Effector memory CD8-positive, alpha-beta T cell (primary cell): ENCODE measurements around the gene STRN.
"Not testable (repeated sequence)": the region's sequence is repeated elsewhere in the genome, so short reads cannot be mapped to it uniquely, and the experiment has no call there.

Experiments
- ATAC-seq: fragments of 150-1000 bp; cut with Tn5 transposase; replicated peaks from 2 replicates; pipeline ENCODE4 v1.10.0; 2021; ENCODE audit warnings: mild to moderate bottlenecking, moderate library complexity
- DNase-seq, 3 experiments: peaks; one replicate each; pipeline ENCODE4 v3.0.0; 2021
- H3K27ac Mint-ChIP-seq, 2 donors: one replicate each; pipeline ENCODE4 v1.8.0; 2022; ENCODE audit warnings: mild to moderate bottlenecking in 2 of 2, mixed read lengths in 2 of 2, moderate library complexity in 2 of 2
- H3K27me3 Mint-ChIP-seq, 2 donors: one replicate each; pipeline ENCODE4 v1.8.0; 2022; ENCODE audit warnings: mixed read lengths in 2 of 2
- H3K36me3 Mint-ChIP-seq: one replicate; pipeline ENCODE4 v1.8.0; 2022; ENCODE audit warnings: mild to moderate bottlenecking, moderate library complexity, mixed read lengths; ENCODE audit not compliant: insufficient read depth
- H3K4me1 Mint-ChIP-seq, 2 donors: one replicate each; pipeline ENCODE4 v1.8.0; 2022; ENCODE audit warnings: low read depth in 2 of 2, mixed read lengths in 2 of 2
- H3K4me3 Mint-ChIP-seq, 2 donors: one replicate each; pipeline ENCODE4 v1.8.0; 2022; ENCODE audit warnings: mild to moderate bottlenecking in 2 of 2, mixed read lengths in 2 of 2, moderate library complexity in 2 of 2
- H3K9me3 Mint-ChIP-seq, 2 donors: one replicate each; pipeline ENCODE4 v1.8.0; 2022; ENCODE audit warnings: mixed read lengths in 2 of 2

The STRN gene

GRCh38 chr2:36831185-36831584, 135.2 kb downstream of the STRN start:
- DNase-seq (no peak), ATAC-seq (no peak)
- Mint-ChIP-seq H3K4me1 (peaks cover 3 to 6% of the 10 kb centered on the region in 2 donors), H3K36me3 (no peaks in the 10 kb centered on the region), H3K27ac (no peak overlapping the region), H3K9me3 (no peaks in the 10 kb centered on the region), H3K4me3 (no peak overlapping the region), H3K27me3 (no peaks in the 10 kb centered on the region)

- H3K36me3 Mint-ChIP-seq, H3K4me3 Mint-ChIP-seq, H3K4me1 Mint-ChIP-seq, H3K27ac Mint-ChIP-seq, H3K27me3 Mint-ChIP-seq, DNase-seq, H3K9me3 Mint-ChIP-seq, ATAC-seq: not testable (repeated sequence)
Measured at GRCh38 chr2:36824683-36825082, 141.7 kb downstream of the STRN start.

- Mint-ChIP-seq H3K9me3 (no peaks in the 10 kb centered on the region), H3K4me3 (no peak overlapping the region), H3K27ac (no peak overlapping the region), H3K4me1 (no peaks in the 10 kb centered on the region), H3K27me3 (peaks cover 0 to 9% of the 10 kb centered on the region in 2 donors), H3K36me3 (no peaks in the 10 kb centered on the region)
- DNase-seq (no peak), ATAC-seq (no peak)
Measured at GRCh38 chr2:36824273-36824672, 142.1 kb downstream of the STRN start.

GRCh38 chr2:36823862-36824261, 142.5 kb downstream of the STRN start:
- Mint-ChIP-seq H3K36me3 (no peaks in the 10 kb centered on the region), H3K4me3 (no peak overlapping the region), H3K4me1 (no peaks in the 10 kb centered on the region), H3K27me3 (peaks cover 0 to 9% of the 10 kb centered on the region in 2 donors), H3K27ac (no peak overlapping the region), H3K9me3 (no peaks in the 10 kb centered on the region)
- DNase-seq (no peak), ATAC-seq (no peak)

DNA sequence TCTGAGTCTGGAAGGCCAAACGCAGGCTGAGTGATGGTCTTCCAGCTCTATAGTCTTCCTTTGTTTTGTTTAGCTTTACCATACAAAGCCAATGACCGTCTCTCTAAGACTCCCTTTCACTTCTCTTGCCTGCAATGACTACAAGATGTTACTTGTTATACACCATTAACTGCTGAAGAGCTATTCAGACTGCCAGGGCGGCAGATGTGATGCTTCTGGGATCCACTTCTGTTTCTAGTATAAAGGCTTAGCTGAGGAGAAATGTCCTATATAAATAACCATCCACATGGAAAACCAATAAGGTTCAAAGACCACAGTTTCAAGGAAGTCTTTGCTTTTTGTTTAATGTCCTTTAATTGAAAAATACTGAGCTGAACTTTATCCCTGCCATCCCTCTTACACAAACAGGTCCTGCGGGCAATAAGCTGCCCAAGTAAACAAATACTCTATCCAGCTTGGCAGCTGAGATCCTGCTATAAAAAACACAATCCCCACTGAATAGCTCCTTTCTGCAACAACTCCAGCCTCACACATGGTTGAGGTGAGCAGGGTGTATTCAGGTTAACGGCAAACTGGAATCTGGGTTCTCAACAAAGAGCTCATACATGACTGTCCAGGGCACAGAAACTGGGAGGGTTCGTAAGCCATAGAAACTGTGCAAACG, 145.3 kb downstream of the STRN start:
- DNase-seq (no peak), ATAC-seq (no peak)
- no peak overlapping the region for H3K27ac Mint-ChIP-seq
- no peaks in the 10 kb centered on the region for H3K9me3 Mint-ChIP-seq
- no peaks in the 10 kb centered on the region for H3K36me3 Mint-ChIP-seq
- peaks cover 0 to 9% of the 10 kb centered on the region in 2 donors for H3K27me3 Mint-ChIP-seq
- no peak overlapping the region for H3K4me3 Mint-ChIP-seq
- H3K4me1 Mint-ChIP-seq = peaks cover 0 to 4% of the 10 kb centered on the region in 2 donors

DNA sequence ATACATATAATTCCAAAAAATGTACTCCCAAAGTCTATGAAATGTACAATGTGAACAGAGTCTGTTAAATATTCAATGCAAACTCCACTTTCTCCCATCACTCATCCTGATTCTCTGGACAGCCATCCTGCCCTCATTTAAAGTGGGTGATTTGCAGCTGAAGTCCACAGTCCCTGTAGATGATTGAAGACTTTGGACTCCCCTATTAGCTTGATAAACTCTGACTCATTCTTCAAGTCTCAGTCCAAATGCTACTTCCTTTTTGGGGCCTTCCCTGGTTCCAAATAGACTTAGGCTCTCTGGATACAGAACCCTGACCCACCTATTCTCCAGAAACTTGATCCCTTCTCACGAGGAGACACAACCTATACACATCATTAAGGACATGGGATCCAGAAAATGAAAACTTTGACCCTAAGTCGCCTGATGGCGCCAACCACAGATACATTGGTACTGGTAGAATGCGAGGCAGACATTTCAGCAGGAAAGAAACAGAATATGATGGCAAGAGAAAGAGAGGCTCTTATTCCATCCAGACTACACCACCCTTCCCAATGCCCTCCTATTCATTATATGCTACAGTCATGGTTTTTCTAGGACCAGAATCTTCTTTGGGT, 147.1 kb downstream of the STRN start:
- Mint-ChIP-seq H3K27ac (peak overlapping the region in 1 of 2 donors; percentile 11), H3K4me3 (no peak overlapping the region), H3K4me1 (peaks cover 0 to 4% of the 10 kb centered on the region in 2 donors), H3K27me3 (peaks cover 0 to 3% of the 10 kb centered on the region in 2 donors), H3K9me3 (no peaks in the 10 kb centered on the region), H3K36me3 (no peaks in the 10 kb centered on the region)
- no peak for ATAC-seq
- DNase-seq = no peak

DNA sequence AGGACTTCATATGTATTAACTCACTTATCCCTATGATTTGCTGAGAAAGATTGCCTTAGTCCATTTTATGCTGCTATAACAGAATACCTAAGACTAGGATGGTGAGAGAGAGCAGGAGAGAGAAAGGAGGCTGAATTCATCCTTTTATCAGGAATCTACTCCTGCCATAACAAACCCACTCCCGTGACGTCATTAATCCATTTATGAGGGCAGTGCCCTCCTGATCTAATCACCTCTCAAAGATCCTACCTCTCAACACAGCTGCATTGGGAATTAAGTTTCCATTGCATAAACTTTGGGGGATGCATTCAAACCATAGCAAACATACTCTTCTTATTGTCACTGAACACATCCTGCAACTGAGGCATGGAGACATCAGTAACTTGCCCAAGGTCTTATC, 147.8 kb downstream of the STRN start:
- Mint-ChIP-seq H3K27ac (no peak overlapping the region), H3K9me3 (no peaks in the 10 kb centered on the region), H3K36me3 (no peaks in the 10 kb centered on the region), H3K4me1 (peaks cover 0 to 4% of the 10 kb centered on the region in 2 donors), H3K27me3 (no peaks in the 10 kb centered on the region), H3K4me3 (no peak overlapping the region)
- DNase-seq (no peak), ATAC-seq (no peak)

- Mint-ChIP-seq H3K36me3 (no peaks in the 10 kb centered on the region), H3K9me3 (no peaks in the 10 kb centered on the region), H3K27ac (peak overlapping the region in 1 of 2 donors; percentile 71), H3K4me1 (peaks cover 1 to 6% of the 10 kb centered on the region in 2 donors), H3K4me3 (no peak overlapping the region), H3K27me3 (peaks cover 0 to 4% of the 10 kb centered on the region in 2 donors)
- DNase-seq (no peak), ATAC-seq (no peak)
Measured at GRCh38 chr2:36812196-36812595, 154.1 kb downstream of the STRN start.

GRCh38 chr2:36811071-36811470, 155.3 kb downstream of the STRN start:
- Mint-ChIP-seq H3K9me3 (no peaks in the 10 kb centered on the region), H3K4me3 (no peak overlapping the region), H3K27me3 (peaks cover 0 to 10% of the 10 kb centered on the region in 2 donors), H3K4me1 (peaks cover 9 to 14% of the 10 kb centered on the region in 2 donors), H3K27ac (no peak overlapping the region), H3K36me3 (no peaks in the 10 kb centered on the region)
- DNase-seq (no peak), ATAC-seq (no peak)

GRCh38 chr2:36809069-36809445, 157.3 kb downstream of the STRN start:
- ATAC-seq (no peak), DNase-seq (no peak)
- Mint-ChIP-seq H3K4me1 (peaks cover 14 to 18% of the 10 kb centered on the region in 2 donors), H3K27me3 (peaks cover 0 to 10% of the 10 kb centered on the region in 2 donors), H3K27ac (no peak overlapping the region), H3K9me3 (no peaks in the 10 kb centered on the region), H3K4me3 (no peak overlapping the region), H3K36me3 (no peaks in the 10 kb centered on the region)

DNA sequence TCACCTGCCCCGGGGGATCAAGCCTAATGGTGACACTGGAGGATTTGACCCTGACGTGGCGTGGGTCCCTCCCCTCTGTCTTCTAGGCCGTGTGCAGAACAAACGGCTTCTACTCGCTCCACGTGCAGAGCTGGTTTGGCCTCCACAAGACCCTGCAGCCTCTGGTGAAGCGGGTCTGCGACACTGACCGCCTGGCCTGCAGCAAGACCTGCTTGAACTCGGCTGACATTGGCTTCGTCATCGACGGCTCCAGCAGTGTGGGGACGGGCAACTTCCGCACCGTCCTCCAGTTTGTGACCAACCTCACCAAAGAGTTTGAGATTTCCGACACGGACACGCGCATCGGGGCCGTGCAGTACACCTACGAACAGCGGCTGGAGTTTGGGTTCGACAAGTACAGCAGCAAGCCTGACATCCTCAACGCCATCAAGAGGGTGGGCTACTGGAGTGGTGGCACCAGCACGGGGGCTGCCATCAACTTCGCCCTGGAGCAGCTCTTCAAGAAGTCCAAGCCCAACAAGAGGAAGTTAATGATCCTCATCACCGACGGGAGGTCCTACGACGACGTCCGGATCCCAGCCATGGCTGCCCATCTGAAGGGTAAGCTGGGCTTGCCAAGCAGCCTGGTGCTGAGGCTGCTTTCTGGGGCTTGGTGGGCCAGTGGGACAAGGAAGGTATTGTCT, 157.8 kb downstream of the STRN start:
- ATAC-seq (no peak), DNase-seq (no peak)
- Mint-ChIP-seq H3K4me1 (peaks cover 14 to 19% of the 10 kb centered on the region in 2 donors), H3K9me3 (no peaks in the 10 kb centered on the region), H3K36me3 (no peaks in the 10 kb centered on the region), H3K27me3 (peaks cover 0 to 10% of the 10 kb centered on the region in 2 donors), H3K4me3 (no peak overlapping the region), H3K27ac (peak overlapping the region in 1 of 2 donors; percentile 58)

DNA sequence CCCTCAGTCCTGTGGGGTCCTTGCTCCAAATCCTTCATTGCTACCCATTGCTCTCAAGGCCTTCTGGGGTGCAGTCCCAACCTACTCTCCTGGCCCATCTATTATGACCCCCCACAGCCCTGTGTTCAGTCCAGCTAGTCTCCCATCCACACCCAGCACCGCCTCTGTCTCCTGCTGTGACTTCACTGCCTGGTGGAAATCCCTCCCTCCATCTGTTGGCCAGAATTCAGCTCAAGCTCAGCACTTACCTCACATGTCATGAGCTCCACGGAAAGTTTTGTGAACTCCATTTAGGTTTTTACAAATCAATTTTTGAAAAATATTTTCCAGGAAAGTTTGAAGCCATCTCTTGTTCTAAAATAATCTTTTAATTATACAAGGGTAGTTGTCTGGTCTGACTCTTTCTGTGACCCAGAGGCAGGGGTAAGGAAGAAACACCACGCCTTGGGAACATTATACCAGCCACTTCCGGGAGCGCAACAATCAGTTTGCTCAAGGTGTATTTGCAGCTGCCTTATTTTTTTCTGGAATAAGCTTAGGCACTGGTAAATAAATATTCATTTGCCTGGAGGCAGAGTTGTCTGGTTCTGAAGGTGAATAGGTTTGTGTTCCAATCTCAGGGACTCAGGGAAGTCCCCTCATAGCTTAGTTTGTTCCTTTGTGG, 159.0 kb downstream of the STRN start:
- Mint-ChIP-seq H3K4me3 (no peak overlapping the region), H3K36me3 (no peaks in the 10 kb centered on the region), H3K27me3 (peaks cover 0 to 10% of the 10 kb centered on the region in 2 donors), H3K9me3 (no peaks in the 10 kb centered on the region), H3K4me1 (peaks cover 14 to 28% of the 10 kb centered on the region in 2 donors), H3K27ac (peak overlapping the region; percentile 8 to 58)
- ATAC-seq (no peak), DNase-seq (no peak)

DNA sequence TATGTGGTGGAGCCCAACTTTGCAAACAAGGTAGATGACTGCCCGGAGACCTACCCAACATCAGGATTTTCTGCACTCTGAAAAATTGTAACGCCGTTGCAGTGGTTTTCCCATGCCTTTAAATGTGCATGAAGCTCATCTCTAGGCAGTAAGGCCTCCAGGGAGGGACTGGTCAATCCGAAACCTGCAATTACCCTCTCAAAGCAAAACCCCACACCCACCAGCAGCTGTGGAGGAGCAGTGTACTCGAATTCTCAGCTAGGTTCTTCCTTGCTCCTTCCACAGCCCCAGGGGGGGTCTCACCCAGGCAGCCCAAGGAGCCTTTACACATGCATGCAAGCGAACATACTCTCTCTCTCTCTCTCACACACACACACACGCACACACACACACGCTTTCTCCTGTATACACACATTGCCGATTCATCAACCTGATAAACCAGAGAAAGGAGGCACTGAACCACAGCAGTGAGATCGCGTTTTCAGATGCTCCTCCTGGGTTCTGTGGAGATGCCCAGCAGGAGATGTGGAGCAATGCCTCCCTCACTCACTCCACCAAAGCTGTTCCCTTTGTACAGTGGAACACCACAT, 160.6 kb downstream of the STRN start:
- Mint-ChIP-seq H3K27ac (peak overlapping the region; percentile 44 to 87), H3K27me3 (peaks cover 0 to 10% of the 10 kb centered on the region in 2 donors), H3K4me1 (peaks cover 22 to 42% of the 10 kb centered on the region in 2 donors), H3K36me3 (no peaks in the 10 kb centered on the region), H3K9me3 (no peaks in the 10 kb centered on the region), H3K4me3 (peak overlapping the region; percentile 40 to 54)
- ATAC-seq (no peak), DNase-seq (no peak)
